C4-2B (cell line): ENCODE results near the gene RPS6KB2.

Source experiments
- ZFX ChIP-seq: fragments of 450-650 bp; IDR thresholded peaks from 2 replicates; pipeline ENCODE4 v1.6.1; 2017
- TF ChIP-seq, protein P1 (sequence below): fragments of 450-650 bp; conservative IDR thresholded peaks from 2 replicates; pipeline ENCODE4 v1.5.1; 2017; ENCODE audit warnings: mild to moderate bottlenecking

DNA sequence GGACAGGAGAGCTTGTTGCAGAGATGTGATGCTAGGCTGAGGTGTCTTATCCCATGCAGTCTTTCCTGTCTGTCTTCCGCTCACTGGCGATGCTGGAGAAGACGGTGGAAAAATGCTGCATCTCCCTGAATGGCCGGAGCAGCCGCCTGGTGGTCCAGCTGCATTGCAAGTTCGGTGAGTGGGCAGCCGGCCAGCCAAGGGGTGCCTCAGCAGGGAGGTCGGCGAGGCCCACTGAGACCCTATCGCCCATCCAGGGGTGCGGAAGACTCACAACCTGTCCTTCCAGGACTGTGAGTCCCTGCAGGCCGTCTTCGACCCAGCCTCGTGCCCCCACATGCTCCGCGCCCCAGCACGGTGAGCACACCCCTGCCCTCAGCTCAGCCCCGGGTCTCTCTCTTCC, 34.9 kb upstream of the RPS6KB2 start:
- TF ChIP-seq, protein P1, sequence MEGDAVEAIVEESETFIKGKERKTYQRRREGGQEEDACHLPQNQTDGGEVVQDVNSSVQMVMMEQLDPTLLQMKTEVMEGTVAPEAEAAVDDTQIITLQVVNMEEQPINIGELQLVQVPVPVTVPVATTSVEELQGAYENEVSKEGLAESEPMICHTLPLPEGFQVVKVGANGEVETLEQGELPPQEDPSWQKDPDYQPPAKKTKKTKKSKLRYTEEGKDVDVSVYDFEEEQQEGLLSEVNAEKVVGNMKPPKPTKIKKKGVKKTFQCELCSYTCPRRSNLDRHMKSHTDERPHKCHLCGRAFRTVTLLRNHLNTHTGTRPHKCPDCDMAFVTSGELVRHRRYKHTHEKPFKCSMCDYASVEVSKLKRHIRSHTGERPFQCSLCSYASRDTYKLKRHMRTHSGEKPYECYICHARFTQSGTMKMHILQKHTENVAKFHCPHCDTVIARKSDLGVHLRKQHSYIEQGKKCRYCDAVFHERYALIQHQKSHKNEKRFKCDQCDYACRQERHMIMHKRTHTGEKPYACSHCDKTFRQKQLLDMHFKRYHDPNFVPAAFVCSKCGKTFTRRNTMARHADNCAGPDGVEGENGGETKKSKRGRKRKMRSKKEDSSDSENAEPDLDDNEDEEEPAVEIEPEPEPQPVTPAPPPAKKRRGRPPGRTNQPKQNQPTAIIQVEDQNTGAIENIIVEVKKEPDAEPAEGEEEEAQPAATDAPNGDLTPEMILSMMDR: no peak
- no peak for TF ChIP-seq ZFX
